Subcutaneous preadipocyte (primary cell): ENCODE measurements around the gene HTR1D. TPM values are rescaled to one million over a fixed set of nuclear protein-coding genes. Genes with fewer than 3 reads are reported as not detected.

Experiments
- small RNA-seq: library from RNA; depleted of rRNA; stranded (forward); fragments of <200 nt; gene quantifications from one replicate; pipeline ENCODE3, GENCODE V24; 2012
- total RNA-seq: library from RNA; depleted of rRNA; stranded (reverse); fragments of >200 nt; gene quantifications from 2 replicates; pipeline ENCODE4 v1.2.3, GENCODE V29; 2012

Gene HTR1D
- not detected in 2 replicates for total RNA-seq

DNA sequence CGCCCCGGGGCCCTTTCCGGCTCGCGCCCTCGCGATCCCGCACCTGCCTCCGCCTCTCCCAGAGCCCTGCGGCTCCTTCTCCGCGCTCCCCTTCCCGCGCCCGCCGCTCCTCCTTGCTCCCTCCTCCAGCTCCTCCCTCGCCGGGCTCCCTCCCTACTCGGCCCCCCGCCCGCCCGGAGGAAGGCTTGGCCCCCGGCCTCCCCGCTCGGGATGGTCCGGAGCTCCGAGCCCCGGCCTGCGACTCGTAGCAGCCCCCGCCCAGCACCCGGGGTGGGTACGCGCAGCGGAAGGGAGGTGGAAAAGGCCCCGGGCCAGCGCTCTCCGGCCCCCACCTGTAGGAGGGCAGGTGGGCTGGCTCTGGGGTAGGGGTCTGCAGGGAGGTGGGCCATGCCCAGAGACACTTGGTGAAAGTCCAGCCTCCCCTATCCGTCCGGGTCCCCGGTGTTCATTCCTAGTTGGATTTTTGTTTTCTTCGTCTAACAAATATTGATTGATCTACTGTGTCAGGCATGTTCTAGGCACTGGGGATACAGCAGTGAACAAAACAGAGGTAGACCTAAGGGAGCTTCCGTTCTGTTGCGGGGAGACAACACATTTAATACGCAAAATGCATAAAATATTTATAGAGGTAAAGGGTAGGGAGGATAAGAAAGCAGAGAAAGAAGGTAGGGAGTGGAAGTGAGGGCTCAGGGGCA, at the start of gene HTR1D:
Gene HTR1D, minus strand, starts transcription at position 82 of the 695 bp plus-strand sequence. CDS start 23,283 bp downstream, outside the sequence.

DNA sequence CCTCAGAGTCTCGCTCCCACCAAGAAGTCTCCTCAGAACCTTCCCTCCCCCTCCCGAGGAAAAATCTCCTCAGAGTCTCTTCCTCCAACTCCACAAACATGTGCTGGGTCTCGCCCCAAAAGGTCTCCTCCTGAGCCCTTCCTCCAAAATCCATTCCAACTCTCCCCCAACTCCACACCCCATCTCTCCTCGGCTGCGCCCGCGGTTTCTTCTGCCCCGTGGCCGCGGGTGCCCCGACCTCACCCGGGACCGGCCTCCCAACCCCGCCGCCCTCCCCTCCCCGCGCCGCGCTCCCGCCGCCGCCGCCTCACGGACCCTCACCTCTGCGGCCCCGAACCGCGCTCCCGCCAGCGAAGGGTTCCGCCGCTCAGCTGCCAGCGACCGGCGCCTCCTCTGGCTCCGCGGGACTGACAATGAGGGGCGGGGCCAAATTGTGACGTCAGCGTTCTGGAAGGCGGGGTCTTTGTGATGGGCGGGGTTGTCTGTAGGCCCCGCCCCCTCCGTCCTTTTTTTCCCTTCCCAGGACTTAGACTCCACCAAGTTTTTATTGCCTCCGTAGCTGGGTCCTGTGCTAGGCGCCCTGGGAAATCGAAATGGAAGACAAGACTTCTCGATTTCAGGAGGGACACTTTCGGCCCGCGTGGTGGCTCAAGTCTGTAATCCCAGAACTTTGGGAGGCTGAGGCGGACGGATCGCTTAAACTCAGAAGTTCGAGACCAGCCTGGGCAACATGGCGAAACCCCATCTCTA, 48.7 kb downstream of the HTR1D start, which contains the start of gene LUZP1:
Gene LUZP1, minus strand, starts transcription at position 412 of the 750 bp plus-strand sequence.

Small RNAs within 50 kb of the gene (small RNA-seq; reads per million reads assigned to genes)
- gene RNU6-135P (not detected), gene RNU6-514P (not detected)

Other genes with a start within 250 kb of the HTR1D start
- gene LACTBL1, start 244.6 kb downstream of the HTR1D start, total RNA-seq, result not detected in 2 replicates
- gene TEX46, start 201.7 kb downstream of the HTR1D start, total RNA-seq, result not detected in 2 replicates
- gene KDM1A, start 198.0 kb downstream of the HTR1D start, total RNA-seq, result 84.9 and 126 TPM in 2 replicates
- 18.4 and 27.6 TPM in 2 replicates for gene LUZP1, start 48.6 kb downstream of the HTR1D start, total RNA-seq
- 65.4 and 90.5 TPM in 2 replicates for gene HNRNPR, start 126.8 kb upstream of the HTR1D start, total RNA-seq
- 12.1 and 21.7 TPM in 2 replicates for gene ZNF436, start 152.3 kb upstream of the HTR1D start, total RNA-seq
- gene TCEA3, start 207.2 kb upstream of the HTR1D start, total RNA-seq, result 3.1 and 12.1 TPM in 2 replicates